Activated T-cell treated with anti-CD3 and anti-CD28 coated beads for 48 hours (primary cell): ENCODE results near the gene CDRT15L2.
"Not testable (repeated sequence)": the region's sequence is repeated elsewhere in the genome, so short reads cannot be mapped to it uniquely, and the experiment has no call there.

ENCODE experiments used
- DNase-seq: peaks from one replicate; pipeline ENCODE4 v3.0.0-alpha.2; 2020; ENCODE audit warnings: low read depth

CDRT15L2 gene

DNA sequence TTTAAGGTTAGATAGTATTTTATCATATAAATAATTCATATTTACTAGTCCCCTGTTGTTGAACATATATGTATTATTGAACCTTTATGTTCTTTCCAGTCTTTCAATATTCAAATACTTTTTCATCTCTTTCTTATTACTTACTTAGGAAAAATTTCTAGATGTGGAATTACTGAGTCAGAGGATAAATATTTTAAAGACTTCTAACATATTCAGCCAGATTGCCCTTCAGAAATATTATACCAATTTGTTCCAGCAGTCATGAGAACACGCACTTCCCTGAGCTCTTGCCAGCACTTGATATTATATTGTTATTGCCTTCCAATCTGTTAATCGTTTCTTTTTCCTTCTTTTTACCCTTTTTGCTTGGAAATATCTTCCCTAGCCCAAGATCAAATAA lies 4.5 kb upstream of the CDRT15L2 start:
- not testable (repeated sequence) for DNase-seq

DNA sequence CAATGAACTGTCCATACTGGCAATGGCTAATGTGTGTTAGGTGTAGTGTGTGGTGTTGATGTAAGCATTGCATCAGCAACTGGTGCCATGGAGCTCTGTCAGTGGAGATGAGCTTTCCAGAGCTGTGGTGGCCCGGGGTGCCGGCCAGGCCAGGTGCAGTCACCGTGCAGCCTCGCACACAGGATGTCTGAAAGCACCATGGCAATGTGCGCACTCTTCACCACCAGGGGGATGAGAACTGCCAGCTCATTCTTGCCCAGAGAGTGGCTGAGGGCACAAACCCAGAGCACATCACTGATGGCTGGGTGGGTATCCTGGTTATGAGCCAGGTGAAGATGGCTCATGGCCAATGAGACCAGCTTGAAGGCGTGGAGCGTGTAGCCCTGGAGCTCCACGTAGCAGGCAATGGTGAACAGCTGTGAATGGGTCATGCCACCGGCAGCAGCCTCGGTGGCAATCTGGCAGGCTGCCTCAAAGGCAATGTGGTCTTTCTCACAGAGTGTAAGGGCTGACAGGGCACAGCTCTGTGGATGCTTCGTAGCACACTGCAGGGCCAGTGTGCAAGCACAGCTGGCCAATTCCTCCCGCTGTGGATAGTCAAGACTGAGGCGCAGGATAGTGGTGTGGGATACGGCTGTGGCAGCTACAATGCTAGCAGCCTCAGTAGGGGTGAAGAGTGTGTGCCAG lies 4.5 kb downstream of the CDRT15L2 start:
- DNase-seq, result not testable (repeated sequence)

DNA sequence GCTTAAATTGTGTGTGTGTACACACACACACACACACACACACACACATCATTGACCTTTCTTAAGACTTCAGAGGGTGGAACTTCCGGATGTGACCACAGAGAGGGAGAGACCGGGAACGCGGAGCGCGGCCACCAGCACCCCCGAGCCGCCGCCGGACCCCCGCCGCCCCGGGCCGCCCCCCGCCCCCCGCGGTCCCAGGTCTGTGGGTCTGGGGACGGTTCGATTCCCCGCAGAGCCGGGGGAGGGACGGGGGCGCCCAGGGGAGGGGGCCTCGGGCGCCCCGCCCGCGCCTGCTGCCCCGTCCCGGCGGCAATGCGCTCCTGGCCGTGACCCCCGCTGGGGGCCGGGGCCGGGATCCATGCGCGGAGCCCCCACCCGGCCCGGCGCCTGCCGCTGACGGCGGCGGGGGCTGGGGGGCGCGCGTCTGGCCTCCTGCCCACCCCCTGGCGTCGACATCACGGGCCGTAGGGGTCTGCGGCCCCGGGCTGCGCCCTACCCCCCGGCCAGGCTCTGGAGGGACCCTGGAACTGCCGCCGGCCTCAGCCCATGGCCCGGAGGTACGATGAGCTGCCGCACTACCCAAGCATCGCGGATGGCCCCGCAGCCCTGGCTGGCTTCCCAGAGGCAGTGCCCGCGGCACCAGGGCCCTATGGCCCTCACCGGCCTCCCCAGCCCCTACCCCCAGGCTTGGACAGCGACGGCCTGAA lies 9.4 kb downstream of the CDRT15L2 start:
- DNase-seq, result not testable (repeated sequence)

DNA sequence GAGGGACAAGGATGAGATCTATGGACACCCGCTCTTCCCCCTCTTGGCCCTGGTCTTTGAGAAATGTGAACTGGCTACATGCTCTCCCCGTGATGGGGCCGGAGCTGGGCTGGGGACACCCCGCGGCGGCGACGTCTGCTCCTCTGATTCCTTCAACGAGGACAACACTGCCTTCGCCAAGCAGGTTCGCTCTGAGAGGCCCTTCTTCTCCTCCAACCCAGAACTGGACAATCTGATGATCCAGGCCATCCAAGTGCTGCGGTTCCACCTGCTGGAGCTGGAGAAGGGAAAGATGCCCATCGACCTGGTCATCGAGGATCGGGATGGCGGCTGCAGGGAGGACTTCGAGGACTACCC lies 9.9 kb downstream of the CDRT15L2 start:
- not testable (repeated sequence) for DNase-seq

DNA sequence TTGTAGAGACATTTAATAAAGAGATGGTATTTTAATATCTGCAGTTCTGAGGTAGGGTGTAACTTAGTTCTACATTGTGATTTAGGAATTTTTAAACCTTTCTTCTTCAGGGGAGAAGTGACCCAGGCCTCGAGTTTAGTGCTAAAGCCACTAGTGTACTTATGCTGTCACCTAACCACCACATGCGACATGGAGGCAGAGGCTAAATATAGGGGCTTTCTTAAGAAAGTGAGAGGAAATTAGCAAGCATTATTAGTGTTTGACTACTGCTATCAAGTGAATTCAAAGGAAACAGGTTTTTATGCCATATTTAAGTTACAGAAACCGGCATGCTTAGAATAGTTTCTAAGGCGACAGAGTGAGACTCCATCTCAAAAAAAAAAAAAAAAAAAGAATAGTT lies 11.5 kb downstream of the CDRT15L2 start:
- DNase-seq, result not testable (repeated sequence)

DNA sequence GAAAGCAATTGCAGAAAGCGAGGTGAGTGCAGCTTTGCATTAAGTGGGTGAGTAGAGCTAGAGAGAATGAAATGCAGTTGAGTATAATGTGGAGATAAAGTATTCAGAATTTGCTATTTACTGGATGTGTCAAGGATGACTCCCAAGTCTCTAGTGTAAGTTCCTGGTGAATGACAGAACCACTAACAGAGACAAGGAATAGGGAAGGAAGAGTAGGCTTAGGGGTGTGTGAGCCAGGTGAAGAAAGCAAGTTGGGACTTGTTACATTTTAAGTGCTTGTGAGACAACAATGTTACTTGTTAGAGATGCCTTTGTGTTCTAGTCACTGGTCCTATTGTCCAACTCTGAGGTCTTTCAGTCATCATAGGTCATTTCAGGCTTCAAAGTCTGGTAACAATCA lies 26.0 kb downstream of the CDRT15L2 start:
- not testable (repeated sequence) for DNase-seq

DNA sequence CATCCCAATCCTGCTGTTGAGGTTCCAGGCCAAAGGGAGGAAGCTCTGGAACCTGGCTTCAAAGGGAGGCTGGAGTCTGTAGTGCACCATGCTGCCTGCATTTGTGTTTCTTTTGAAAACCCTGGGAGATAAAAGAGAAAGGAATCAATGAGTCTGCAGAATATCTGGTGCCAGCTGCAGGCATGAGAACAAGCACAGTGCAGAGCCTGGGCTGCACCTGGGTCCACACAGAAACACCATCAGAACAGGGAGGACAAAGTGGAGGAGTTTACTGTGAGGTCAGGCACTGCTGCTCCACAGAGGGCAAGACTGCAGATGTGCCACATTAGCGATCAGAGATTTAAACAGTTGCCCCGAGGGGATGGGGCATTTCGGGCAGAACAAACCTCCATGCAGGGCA lies 30.0 kb downstream of the CDRT15L2 start:
- not testable (repeated sequence) for DNase-seq

DNA sequence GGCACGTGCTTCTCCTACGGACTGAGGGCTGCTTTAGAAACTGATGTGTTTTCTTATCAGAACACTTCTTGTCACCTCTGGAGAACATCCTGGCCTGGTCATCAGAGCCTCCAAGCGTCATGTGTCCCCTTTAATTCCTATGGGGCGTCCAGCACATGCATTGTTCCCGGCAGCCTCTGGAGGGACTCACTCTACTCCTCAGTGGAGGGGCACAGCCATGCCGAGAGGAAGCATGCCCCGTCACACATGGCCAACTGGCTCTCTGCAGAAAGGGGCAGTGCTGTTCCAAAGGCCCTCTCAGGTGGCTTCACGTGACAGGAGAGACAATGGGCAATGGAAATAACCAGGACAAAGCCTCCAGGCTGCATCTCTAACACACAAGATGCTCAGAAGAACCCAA lies 31.8 kb downstream of the CDRT15L2 start:
- no peak for DNase-seq

DNA sequence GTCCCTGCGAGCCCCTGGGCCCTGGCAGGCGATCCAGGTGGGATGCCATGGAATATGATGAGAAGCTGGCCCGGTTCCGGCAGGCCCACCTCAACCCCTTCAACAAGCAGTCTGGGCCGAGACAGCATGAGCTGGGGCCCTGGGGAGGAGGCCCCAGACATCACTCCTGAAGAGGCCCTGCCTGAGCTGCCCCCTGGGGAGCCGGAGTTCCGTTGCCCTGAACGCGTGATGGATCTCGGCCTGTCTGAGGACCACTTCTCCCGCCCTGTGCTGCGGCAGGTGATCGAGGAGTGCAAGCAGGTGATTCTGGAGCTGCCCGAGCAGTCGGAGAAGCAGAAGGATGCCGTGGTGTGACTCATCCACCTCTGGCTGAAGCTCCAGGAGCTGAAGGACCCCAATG lies 33.1 kb downstream of the CDRT15L2 start:
- no peak for DNase-seq

DNA sequence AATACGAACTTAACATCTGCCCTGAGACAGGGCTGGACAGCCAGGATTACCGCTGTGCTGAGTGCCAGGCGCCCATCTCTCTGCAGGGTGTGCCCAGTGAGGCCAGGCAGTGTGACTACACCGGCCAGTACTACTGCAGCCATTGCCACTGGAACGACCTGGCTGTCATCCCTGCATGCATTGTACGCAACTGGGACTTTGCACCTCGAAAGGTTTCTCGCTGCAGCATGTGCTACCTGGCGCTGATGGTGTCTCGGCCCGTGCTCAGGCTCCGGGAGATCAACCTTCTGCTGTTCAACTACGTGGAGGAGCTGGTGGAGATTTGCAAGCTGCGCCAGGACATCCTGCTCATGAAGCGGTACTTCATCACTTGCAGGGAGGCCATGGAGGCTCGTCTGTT lies 33.7 kb downstream of the CDRT15L2 start:
- DNase-seq, result no peak

DNA sequence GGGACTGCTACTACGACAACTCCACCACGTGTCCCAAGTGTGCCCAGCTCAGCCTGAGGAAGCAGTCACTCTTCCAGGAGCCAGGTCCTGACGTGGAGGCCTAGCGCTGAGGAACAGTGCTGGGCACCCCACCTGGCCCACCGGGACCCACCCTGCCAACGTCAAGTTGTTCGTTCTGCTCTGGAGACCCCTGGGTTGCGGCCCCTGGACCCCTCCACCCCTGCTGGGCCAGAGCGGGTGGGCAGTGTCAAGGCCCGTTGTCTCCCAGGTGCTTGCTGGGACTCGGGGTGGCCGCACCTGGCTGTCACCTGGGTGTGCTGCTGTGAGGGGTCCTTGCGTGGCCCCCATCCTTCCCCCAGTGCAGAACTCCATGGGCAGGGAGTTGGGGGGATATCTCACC lies 34.4 kb downstream of the CDRT15L2 start:
- no peak for DNase-seq

DNA sequence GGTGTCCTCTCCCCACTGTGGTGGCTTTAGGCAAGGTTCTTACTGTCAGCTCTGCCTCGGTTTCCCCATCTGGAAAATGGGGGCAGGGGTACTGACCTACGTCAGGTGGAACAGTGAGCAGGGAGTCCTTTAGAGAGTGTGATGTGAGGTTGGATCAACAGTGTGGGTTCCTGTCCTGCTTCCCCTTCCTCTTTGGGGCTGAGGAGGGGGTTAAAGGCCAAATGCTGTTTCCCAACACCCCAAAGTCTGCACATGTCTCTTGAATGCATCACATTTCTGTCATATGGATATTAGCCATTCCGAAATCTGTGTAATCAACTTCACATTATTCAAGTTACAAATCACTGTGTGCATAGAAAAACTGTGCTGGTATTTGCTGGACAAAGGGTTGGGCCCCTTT lies 35.9 kb downstream of the CDRT15L2 start:
- not testable (repeated sequence) for DNase-seq
